GM23338 (cell line): ENCODE data around the gene PPCS. TPM values are rescaled to one million over a fixed set of nuclear protein-coding genes. Genes with fewer than 3 reads are reported as not detected.

Experiments
- ATAC-seq: fragments of 200-7000 bp; cut with Tn5 transposase; 3 replicates; pipeline ENCODE4 v1.9.1; 2020
- DNase-seq: peaks from one replicate; pipeline ENCODE4 v3.0.0-alpha.2; 2015; ENCODE audit warnings: low spot score
- H2AFZ ChIP-seq: fragments of 200-600 bp; sonication (generic); 2 replicates; pipeline ENCODE4 v1.8.0; 2016; ENCODE audit warnings: antibody characterized with exemption, mild to moderate bottlenecking, moderate library complexity
- H3F3A ChIP-seq: fragments of 200-600 bp; sonication (generic); replicated peaks from 2 replicates; pipeline ENCODE4 v1.8.0; 2017; ENCODE audit warnings: antibody characterized with exemption, mixed run types, low read depth
- H3K27ac ChIP-seq: fragments of 200-600 bp; sonication (generic); 2 replicates; pipeline ENCODE4 v1.6.1; 2016; ENCODE audit warnings: low read depth
- H3K27me3 ChIP-seq: fragments of 200-600 bp; sonication (generic); 2 replicates; pipeline ENCODE4 v1.8.0; 2016; ENCODE audit warnings: mild to moderate bottlenecking, mixed run types, moderate library complexity; ENCODE audit not compliant: insufficient read depth
- H3K36me3 ChIP-seq: fragments of 200-600 bp; sonication (generic); 2 replicates; pipeline ENCODE4 v1.8.0; 2016; ENCODE audit warnings: mild to moderate bottlenecking; ENCODE audit not compliant: insufficient read depth
- H3K4me1 ChIP-seq: fragments of 200-600 bp; sonication (generic); 2 replicates; pipeline ENCODE4 v1.8.0; 2016; ENCODE audit warnings: mild to moderate bottlenecking, moderate library complexity; ENCODE audit not compliant: insufficient read depth
- H3K4me2 ChIP-seq: fragments of 200-600 bp; sonication (generic); 2 replicates; pipeline ENCODE4 v1.7.1; 2017; ENCODE audit warnings: mixed run types
- H3K4me3 ChIP-seq: fragments of 200-600 bp; sonication (generic); 2 replicates; pipeline ENCODE4 v1.6.1; 2016; ENCODE audit warnings: mixed run types
- H3K79me2 ChIP-seq: fragments of 200-600 bp; sonication (generic); replicated peaks from 2 replicates; pipeline ENCODE4 v1.8.0; 2017; ENCODE audit warnings: mild to moderate bottlenecking; ENCODE audit not compliant: insufficient read depth
- H3K9me2 ChIP-seq: fragments of 200-600 bp; sonication (generic); 2 replicates; pipeline ENCODE4 v1.8.0; 2017; ENCODE audit not compliant: insufficient read depth
- H4K20me1 ChIP-seq: fragments of 200-600 bp; sonication (generic); replicated peaks from 2 replicates; pipeline ENCODE4 v1.8.0; 2017; ENCODE audit warnings: mild to moderate bottlenecking; ENCODE audit not compliant: insufficient read depth
- H3K27ac Mint-ChIP-seq: 2 replicates; pipeline ENCODE4 v1.8.0; 2020; ENCODE audit warnings: inconsistent platforms, mild to moderate bottlenecking, moderate library complexity, mixed read lengths
- H3K27me3 Mint-ChIP-seq: 3 replicates; pipeline ENCODE4 v1.8.0; 2022; ENCODE audit warnings: low read depth, mild to moderate bottlenecking, moderate library complexity, mixed read lengths, inconsistent platforms; ENCODE audit not compliant: insufficient read depth, poor library complexity
- H3K36me3 Mint-ChIP-seq: 3 replicates; pipeline ENCODE4 v1.8.0; 2021; ENCODE audit warnings: low read depth, mild to moderate bottlenecking, inconsistent platforms, moderate library complexity, mixed read lengths
- H3K4me1 Mint-ChIP-seq: 3 replicates; pipeline ENCODE4 v1.8.0; 2020; ENCODE audit warnings: mild to moderate bottlenecking, inconsistent platforms, mixed read lengths
- H3K4me3 Mint-ChIP-seq: 3 replicates; pipeline ENCODE4 v1.8.0; 2021; ENCODE audit warnings: moderate library complexity, mild to moderate bottlenecking, inconsistent platforms, mixed read lengths
- H3K9me3 Mint-ChIP-seq: 3 replicates; pipeline ENCODE4 v1.8.0; 2020; ENCODE audit warnings: moderate library complexity, mild to moderate bottlenecking, inconsistent platforms, mixed read lengths
- CREB1 ChIP-seq: fragments of 250-450 bp; sonication (Bioruptor Pico); IDR thresholded peaks from 2 replicates; pipeline ENCODE4 v1.5.0; 2020; ENCODE audit warnings: low read depth, mild to moderate bottlenecking, moderate library complexity
- CTCF ChIP-seq, 2 experiments: fragments of 200-600 bp in 1 of 2; sonication (generic) in 1 of 2; conservative IDR thresholded peaks; 2 replicates each; pipeline versions ENCODE4 v1.5.1 to v1.6.1; 2016 to 2017; ENCODE audit warnings: antibody characterized with exemption in 2 of 2, low read depth in 2 of 2, mild to moderate bottlenecking in 2 of 2, moderate library complexity in 1 of 2
- EZH2 ChIP-seq: fragments of 200-600 bp; sonication (generic); IDR thresholded peaks from one replicate; pipeline ENCODE4 v1.8.0; 2017; ENCODE audit warnings: antibody characterized with exemption, mild to moderate bottlenecking, low read depth; ENCODE audit not compliant: unreplicated experiment
- EZH2phosphoT487 ChIP-seq: fragments of 200-600 bp; sonication (generic); IDR thresholded peaks from one replicate; pipeline ENCODE4 v1.8.1; 2018; ENCODE audit warnings: antibody characterized with exemption; ENCODE audit not compliant: unreplicated experiment
- JUNB ChIP-seq: IDR thresholded peaks from one replicate; pipeline ENCODE4 v1.6.1; 2016; ENCODE audit warnings: antibody characterized with exemption; ENCODE audit not compliant: unreplicated experiment
- POLR2AphosphoS5 ChIP-seq: IDR thresholded peaks from 2 replicates; pipeline ENCODE4 v1.6.1; 2016; ENCODE audit warnings: antibody characterized with exemption, low read depth
- STAT1 ChIP-seq: IDR thresholded peaks from one replicate; pipeline ENCODE4 v1.6.1; 2016; ENCODE audit warnings: antibody characterized with exemption; ENCODE audit not compliant: unreplicated experiment
- ZNF114 ChIP-seq: fragments of 250-450 bp; sonication (Bioruptor Pico); IDR thresholded peaks from 2 replicates; pipeline ENCODE4 v1.5.0; 2020; ENCODE audit warnings: mild to moderate bottlenecking, moderate library complexity
- ZNF331 ChIP-seq: fragments of 250-450 bp; sonication (Bioruptor Pico); IDR thresholded peaks from 2 replicates; pipeline ENCODE4 v1.5.0; 2020; ENCODE audit warnings: low read depth, mild to moderate bottlenecking, moderate library complexity
- ZNF462 ChIP-seq: fragments of 250-450 bp; sonication (Bioruptor Pico); IDR thresholded peaks from 2 replicates; pipeline ENCODE4 v1.5.0; 2020; ENCODE audit warnings: mild to moderate bottlenecking, moderate library complexity
- polyA plus RNA-seq: library from polyadenylated mRNA; unstranded; fragments of >200 nt; fragmentation: Nextera tagmentation; extraction: Ambion mirVana; gene quantifications from 2 replicates; pipeline ENCODE4 v1.2.1, GENCODE V29; 2016
- total RNA-seq: library from RNA; depleted of rRNA; stranded (reverse); fragments of >200 nt; shearing (Covaris generic); gene quantifications from 2 replicates; pipeline ENCODE4 v1.2.3, GENCODE V29; 2014

The PPCS gene
- total and polyA plus RNA-seq, 2 experiments from 2014 or later, result 35.6 to 47.6 TPM

- no peak for TF ChIP-seq ZNF462 (CRISPR knock-in tag)
- no peak for TF ChIP-seq CTCF (conservative IDR thresholded peaks at IDR 0.05; ENCODE audit: low read depth in 2 of 2)
- TF ChIP-seq EZH2phosphoT487, result no peak
- TF ChIP-seq EZH2, result no peak
- TF ChIP-seq CREB1 (CRISPR knock-in tag), result no peak
- TF ChIP-seq ZNF114 (CRISPR knock-in tag), result no peak
- TF ChIP-seq JUNB, result no peak
- no peak for TF ChIP-seq ZNF331 (CRISPR knock-in tag)
These were observed 32.1 kb upstream of the PPCS start (continued) for GRCh38 chr1:42424201-42424600.

GRCh38 chr1:42427240-42427639 is 29.1 kb upstream of the PPCS start:
- Histone ChIP-seq H3K4me3 (no peak overlapping the region), H2AFZ (no peak overlapping the region), H4K20me1 (no peaks in the 10 kb centered on the region), H3K27ac (no peak overlapping the region), H3K27me3 (no peaks in the 10 kb centered on the region), H3F3A (no peaks in the 10 kb centered on the region), H3K79me2 (no peaks in the 10 kb centered on the region), H3K4me2 (no peak overlapping the region), H3K9me2 (no peaks in the 10 kb centered on the region), H3K4me1 (no peaks in the 10 kb centered on the region; the same call in 1 of the 2 replicates), H3K36me3 (no peaks in the 10 kb centered on the region)
- peak overlapping the region; percentile 12; the same call in 1 of the 2 replicates for H3K27ac Mint-ChIP-seq
- no peaks in the 10 kb centered on the region for H3K27me3 Mint-ChIP-seq
- no peaks in the 10 kb centered on the region for H3K36me3 Mint-ChIP-seq
- ATAC-seq (no peak), DNase-seq (no peak)
- H3K9me3 Mint-ChIP-seq, result no peaks in the 10 kb centered on the region
- peaks cover 8% of the 10 kb centered on the region for H3K4me1 Mint-ChIP-seq
- H3K4me3 Mint-ChIP-seq, result no peak overlapping the region
- TF ChIP-seq ZNF114 (CRISPR knock-in tag), result no peak
- no peak for TF ChIP-seq JUNB
- TF ChIP-seq CREB1 (CRISPR knock-in tag), result no peak
- TF ChIP-seq STAT1, result no peak
- TF ChIP-seq ZNF331 (CRISPR knock-in tag), result no peak
- TF ChIP-seq POLR2AphosphoS5, result no peak
